IMR-90 (cell line): ENCODE measurements around the gene CD34. TPM values are rescaled to one million over a fixed set of nuclear protein-coding genes. Genes with fewer than 3 reads are reported as not detected.

Experiments
- ATAC-seq: fragments of 200-7000 bp; cut with Tn5 transposase; 2 replicates; pipeline ENCODE4 v1.9.1; 2020; ENCODE audit warnings: low read depth, mild to moderate bottlenecking, moderate library complexity
- BruUV-seq: library from RNA; stranded (reverse); fragments of 400-500 nt; replicated peaks from 2 replicates; lab custom pipeline; 2021; lab: Mats Ljungman, UMichigan
- CTCF ChIA-PET: fragments of 300-600 bp; formaldehyde crosslinking; extraction: SDS; loops from one replicate; lab custom pipeline; 2021; ENCODE audit warnings: antibody characterized with exemption; lab: Yijun Ruan, JAX
- POLR2A ChIA-PET: fragments of 300-600 bp; sonication (Branson Sonifier 250); formaldehyde crosslinking; loops from one replicate; lab custom pipeline; 2022; ENCODE audit warnings: antibody characterized with exemption; ENCODE audit not compliant: unreplicated experiment; lab: Charles Lee
- DNase-seq: peaks from one replicate; pipeline ENCODE4 v3.0.0; 2013
- H2AFZ ChIP-seq: replicated peaks from 2 replicates; pipeline ENCODE3; 2013; ENCODE audit warnings: low read length, mild to moderate bottlenecking; ENCODE audit not compliant: poor library complexity
- H2AK5ac ChIP-seq: 2 replicates; pipeline ENCODE4 v1.6.1; 2013; ENCODE audit warnings: low read depth, low read length, inconsistent platforms
- H2AK9ac ChIP-seq: replicated peaks from 2 replicates; pipeline ENCODE3; 2013; ENCODE audit warnings: mild to moderate bottlenecking, low read depth, low read length, moderate library complexity; ENCODE audit not compliant: poor library complexity
- H2BK120ac ChIP-seq: 2 replicates; pipeline ENCODE4 v1.6.1; 2013; ENCODE audit warnings: low read depth, low read length, inconsistent platforms
- H2BK15ac ChIP-seq: 3 replicates; pipeline ENCODE4 v1.6.1; 2013; ENCODE audit warnings: low read depth, low read length, inconsistent platforms
- H2BK20ac ChIP-seq: 2 replicates; pipeline ENCODE4 v1.6.1; 2013; ENCODE audit warnings: low read depth, mild to moderate bottlenecking, inconsistent platforms, low read length, moderate library complexity
- H2BK5ac ChIP-seq: 2 replicates; pipeline ENCODE4 v1.6.1; 2013; ENCODE audit warnings: mild to moderate bottlenecking, low read depth, low read length, inconsistent platforms; ENCODE audit not compliant: poor library complexity, severe bottlenecking
- H3K14ac ChIP-seq: replicated peaks from 2 replicates; pipeline ENCODE4 v1.6.1; 2013; ENCODE audit warnings: low read depth, low read length, inconsistent platforms
- H3K18ac ChIP-seq: 2 replicates; pipeline ENCODE4 v1.6.1; 2013; ENCODE audit warnings: low read depth, low read length, control low read depth
- H3K23ac ChIP-seq: 2 replicates; pipeline ENCODE4 v1.6.1; 2013; ENCODE audit warnings: low read depth, low read length, inconsistent platforms
- H3K27ac ChIP-seq: 2 replicates; pipeline ENCODE4 v1.5.1; 2013; ENCODE audit warnings: mild to moderate bottlenecking, control low read depth, low read length; ENCODE audit not compliant: insufficient read depth
- H3K27me3 ChIP-seq: 2 replicates; pipeline ENCODE4 v1.6.1; 2013; ENCODE audit warnings: low read length; ENCODE audit not compliant: control insufficient read depth, insufficient read depth
- H3K36me3 ChIP-seq: 2 replicates; pipeline ENCODE4 v1.6.1; 2013; ENCODE audit warnings: low read length, mixed read lengths; ENCODE audit not compliant: control insufficient read depth, insufficient read depth
- H3K4ac ChIP-seq: 2 replicates; pipeline ENCODE4 v1.6.1; 2013; ENCODE audit warnings: low read depth, low read length, inconsistent platforms
- H3K4me1 ChIP-seq: 2 replicates; pipeline ENCODE4 v1.6.1; 2013; ENCODE audit warnings: low read length, mixed read lengths; ENCODE audit not compliant: control insufficient read depth, insufficient read depth
- H3K4me2 ChIP-seq: 2 replicates; pipeline ENCODE4 v1.6.1; 2013; ENCODE audit warnings: low read depth, mild to moderate bottlenecking, control low read depth, low read length, moderate library complexity
- H3K4me3 ChIP-seq: 2 replicates; pipeline ENCODE4 v1.5.1; 2013; ENCODE audit warnings: low read depth, mild to moderate bottlenecking, control low read depth, low read length, moderate library complexity; ENCODE audit not compliant: insufficient read depth
- H3K56ac ChIP-seq: 2 replicates; pipeline ENCODE4 v1.6.1; 2013; ENCODE audit warnings: low read length, inconsistent platforms; ENCODE audit not compliant: insufficient read depth; ENCODE audit errors: extremely low read depth
- H3K79me1 ChIP-seq, 2 experiments: 2 replicates each; pipeline ENCODE4 v1.6.1; 2013; ENCODE audit warnings: low read length in 2 of 2, inconsistent platforms in 1 of 2, low read depth in 1 of 2
- H3K9ac ChIP-seq: 2 replicates; pipeline ENCODE4 v1.6.1; 2013; ENCODE audit warnings: low read depth, low read length, control low read depth
- H3K9me1 ChIP-seq: 2 replicates; pipeline ENCODE4 v1.6.1; 2013; ENCODE audit warnings: low read length, inconsistent platforms; ENCODE audit not compliant: insufficient read depth
- H3K9me3 ChIP-seq: 2 replicates; pipeline ENCODE4 v1.6.1; 2013; ENCODE audit warnings: low read length; ENCODE audit not compliant: control insufficient read depth, insufficient read depth
- H4K20me1 ChIP-seq: 2 replicates; pipeline ENCODE4 v1.6.1; 2013; ENCODE audit warnings: low read length, inconsistent platforms; ENCODE audit not compliant: insufficient read depth
- H4K5ac ChIP-seq: 2 replicates; pipeline ENCODE4 v1.6.1; 2013; ENCODE audit warnings: mild to moderate bottlenecking, low read depth, low read length, control low read depth
- H4K8ac ChIP-seq, 2 experiments: 2 replicates each; pipeline ENCODE4 v1.6.1; 2013; ENCODE audit warnings: low read depth in 2 of 2, low read length in 2 of 2, control low read depth in 1 of 2, inconsistent platforms in 1 of 2
- H4K91ac ChIP-seq: 2 replicates; pipeline ENCODE4 v1.6.1; 2013; ENCODE audit warnings: low read depth, low read length, inconsistent platforms; ENCODE audit not compliant: insufficient read depth
- BHLHE40 ChIP-seq: fragments of 150-350 bp; IDR thresholded peaks from 2 replicates; pipeline ENCODE4 v1.6.1; 2016; ENCODE audit warnings: mild to moderate bottlenecking, low read depth, low read length
- CEBPB ChIP-seq: IDR thresholded peaks from 2 replicates; pipeline ENCODE4 v1.6.1; 2012; ENCODE audit warnings: low read depth, low read length, improper control_type of control experiment
- CHD1 ChIP-seq: IDR thresholded peaks from 2 replicates; pipeline ENCODE4 v1.6.1; 2012; ENCODE audit warnings: low read depth, low read length, improper control_type of control experiment
- FOS ChIP-seq: fragments of 150-350 bp; IDR thresholded peaks from 2 replicates; pipeline ENCODE4 v1.6.1; 2016; ENCODE audit warnings: low read depth, low read length
- MAFK ChIP-seq: IDR thresholded peaks from 2 replicates; pipeline ENCODE4 v1.6.1; 2012; ENCODE audit warnings: low read depth, low read length, improper control_type of control experiment
- MAZ ChIP-seq: IDR thresholded peaks from 2 replicates; pipeline ENCODE4 v1.6.1; 2012; ENCODE audit warnings: low read depth, mild to moderate bottlenecking, low read length, improper control_type of control experiment, moderate library complexity, borderline replicate concordance
- MXI1 ChIP-seq: IDR thresholded peaks from 2 replicates; pipeline ENCODE4 v1.6.1; 2012; ENCODE audit warnings: low read depth, mild to moderate bottlenecking, low read length, moderate library complexity, borderline replicate concordance
- NFE2L2 ChIP-seq: fragments of 150-350 bp; IDR thresholded peaks from 2 replicates; pipeline ENCODE4 v1.6.1; 2016; ENCODE audit warnings: low read depth, mild to moderate bottlenecking, low read length
- POLR2A ChIP-seq: IDR thresholded peaks from 2 replicates; pipeline ENCODE4 v1.6.1; 2012; ENCODE audit warnings: mild to moderate bottlenecking, low read depth, low read length
- RCOR1 ChIP-seq: IDR thresholded peaks from 2 replicates; pipeline ENCODE4 v1.6.1; 2012; ENCODE audit warnings: mild to moderate bottlenecking, low read length, improper control_type of control experiment; ENCODE audit not compliant: insufficient replicate concordance
- RFX5 ChIP-seq: IDR thresholded peaks from 2 replicates; pipeline ENCODE4 v1.8.0; 2012; ENCODE audit warnings: low read depth, mild to moderate bottlenecking, low read length, moderate library complexity
- SMC3 ChIP-seq: fragments of 150-350 bp; IDR thresholded peaks from 2 replicates; pipeline ENCODE4 v1.6.1; 2016; ENCODE audit warnings: low read depth, mild to moderate bottlenecking, antibody characterized with exemption, low read length, moderate library complexity
- WGBS, 2 experiments: methylation state at CpG; one replicate each; pipeline versions ENCODE4 v1.1.5 to v1.1.7; 2013; ENCODE audit warnings: missing lambda C conversion rate in 2 of 2; ENCODE audit not compliant: insufficient read length in 1 of 2; ENCODE audit errors: extremely low coverage in 2 of 2; 5-methylcytosine and 5-hydroxymethylcytosine counted together
- dilution Hi-C: fragments of 300-500 bp; cut with HindIII; formaldehyde crosslinking; loops from one replicate; pipeline ENCODE4 v1.14.3; 2018; ENCODE audit warnings: low sequenced_read_pairs; ENCODE audit not compliant: unreplicated experiment
- in situ Hi-C: fragments of 300-500 bp; cut with MboI; formaldehyde crosslinking; loops from 3 replicates; pipeline ENCODE4 v1.14.3; 2019; ENCODE audit warnings: low sequenced_read_pairs, inconsistent platforms, mixed read lengths
- intact Hi-C: fragments of 100-400 bp; cut with micrococcal nuclease; formaldehyde crosslinking; loops from 2 replicates; pipeline ENCODE4 v1.10.0; 2022
- polyA plus RNA-seq, 3 experiments: library from polyadenylated mRNA; depleted of rRNA; stranded (reverse); fragments of >200 nt; gene quantifications; 2 replicates each; pipeline ENCODE4 v1.2.3, GENCODE V29; 2012; ENCODE audit warnings: low replicate concordance in 1 of 3
- total RNA-seq: library from RNA; depleted of rRNA; stranded (reverse); fragments of >200 nt; gene quantifications from 2 replicates; pipeline ENCODE4 v1.2.3, GENCODE V29; 2012
- TF ChIP-seq, protein P1 (sequence below): conservative IDR thresholded peaks from 2 replicates; pipeline ENCODE4 v1.5.1; 2012; ENCODE audit warnings: mild to moderate bottlenecking, low read depth, low read length, improper control_type of control experiment
- TF ChIP-seq, protein P2 (sequence below): fragments of 150-350 bp; IDR thresholded peaks from 2 replicates; pipeline ENCODE4 v1.6.1; 2017; ENCODE audit warnings: mild to moderate bottlenecking, antibody characterized with exemption, low read length, low read depth
- TF ChIP-seq, protein P3 (sequence below): fragments of 150-350 bp; IDR thresholded peaks from 2 replicates; pipeline ENCODE4 v1.6.1; 2016; ENCODE audit warnings: low read depth, mild to moderate bottlenecking, low read length, moderate library complexity, borderline replicate concordance

Gene CD34
- total and polyA plus RNA-seq, 2 of the 4 experiments (the other 2 are of a cell fraction), result 0.14 TPM; not detected in 1

DNA sequence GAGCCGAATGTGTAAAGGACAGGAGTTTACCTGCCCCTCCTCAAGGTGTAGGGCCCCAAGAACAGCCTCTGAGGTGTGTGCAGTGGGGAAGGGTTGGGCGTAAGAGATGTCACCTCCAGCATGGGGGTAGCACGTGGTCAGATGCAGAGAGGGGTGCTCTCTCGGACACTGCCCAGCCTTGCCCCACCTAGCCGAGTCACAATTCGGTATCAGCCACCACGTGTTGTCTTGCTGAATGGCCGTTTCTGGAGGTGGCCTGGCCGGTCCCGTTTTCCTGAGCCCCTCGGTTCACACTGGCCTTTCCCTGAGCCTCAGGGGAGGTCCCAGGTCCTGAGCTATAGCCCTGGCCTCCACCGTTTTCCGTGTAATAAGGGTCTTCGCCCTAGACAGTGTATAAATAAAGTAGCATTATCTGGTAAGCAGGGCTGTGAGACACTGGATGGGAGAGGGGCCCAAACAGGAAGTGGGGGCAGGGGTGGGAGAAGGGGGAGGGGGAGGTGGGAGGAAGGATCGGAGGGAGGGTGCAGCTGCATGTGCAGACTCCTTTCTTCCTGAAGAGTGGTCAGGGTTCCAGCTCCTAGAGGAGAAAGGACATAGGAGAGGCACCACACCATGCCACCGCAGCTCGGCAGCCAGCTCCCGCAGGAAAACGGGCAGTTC is 23.3 kb downstream of the CD34 start:
- H3K9me3 ChIP-seq, result no peaks in the 10 kb centered on the region
- no peak overlapping the region for H2BK20ac ChIP-seq
- no peak overlapping the region for H4K91ac ChIP-seq
- H2BK5ac ChIP-seq, result no peak overlapping the region
- ATAC-seq (no peak), DNase-seq (no peak)
- no peak overlapping the region for H2AK9ac ChIP-seq
- in situ Hi-C loops, result no loop called here
- H3K14ac ChIP-seq, result no peak overlapping the region
- peaks cover 12% of the 10 kb centered on the region for H3K4me1 ChIP-seq
- no peak overlapping the region for H3K4me3 ChIP-seq
- no peak overlapping the region for H4K8ac ChIP-seq
- no peak overlapping the region for H3K18ac ChIP-seq
- ChIA-PET CTCF (interaction anchor here (5.3 kb wide), 1 partner anchor 75 kb away, joined by 69 read pairs; no protein-coding TSS in a partner anchor), POLR2A (no interaction called here)
- no peak overlapping the region for H3K4me2 ChIP-seq
- no peak overlapping the region; the same call in 1 of the 2 replicates for H3K4ac ChIP-seq
- no peaks in the 10 kb centered on the region for H4K20me1 ChIP-seq
- no peak overlapping the region for H2BK15ac ChIP-seq
- no peak overlapping the region for H3K56ac ChIP-seq
- H3K79me1 ChIP-seq, result no peaks in the 10 kb centered on the region
- no peak overlapping the region for H2BK120ac ChIP-seq
- no peaks in the 10 kb centered on the region for H3K36me3 ChIP-seq
- H2AK5ac ChIP-seq, result 0 out of 2 replicates have a peak overlapping the region, but pooled peaks have one; percentile 7
- no peak overlapping the region for H3K27ac ChIP-seq
- WGBS, 2 experiments, result 79% methylated on average over 12 of the region's 19 CpGs; no CpG with 5 or more reads in 1 of the 2 experiments
- peaks cover 9% of the 10 kb centered on the region for H3K9me1 ChIP-seq
- dilution Hi-C loops, result no loop called here
- no peak overlapping the region for H3K9ac ChIP-seq
- H2AFZ ChIP-seq, result peak overlapping the region; percentile 5
- no peak overlapping the region for H3K23ac ChIP-seq
- no peak overlapping the region for H4K5ac ChIP-seq
- H3K27me3 ChIP-seq, result 0 out of 2 replicates have a peak, but pooled peaks cover under 1% of the 10 kb centered on the region
- intact Hi-C loops, result loop anchor here (5.0 to 10.0 kb wide), 2 partner anchors 207 to 360 kb away; no protein-coding TSS in a partner anchor
- BruUV-seq, result no TSS peak
- no peak for TF ChIP-seq NFE2L2
- TF ChIP-seq MAZ, result no peak
- TF ChIP-seq, protein P1, sequence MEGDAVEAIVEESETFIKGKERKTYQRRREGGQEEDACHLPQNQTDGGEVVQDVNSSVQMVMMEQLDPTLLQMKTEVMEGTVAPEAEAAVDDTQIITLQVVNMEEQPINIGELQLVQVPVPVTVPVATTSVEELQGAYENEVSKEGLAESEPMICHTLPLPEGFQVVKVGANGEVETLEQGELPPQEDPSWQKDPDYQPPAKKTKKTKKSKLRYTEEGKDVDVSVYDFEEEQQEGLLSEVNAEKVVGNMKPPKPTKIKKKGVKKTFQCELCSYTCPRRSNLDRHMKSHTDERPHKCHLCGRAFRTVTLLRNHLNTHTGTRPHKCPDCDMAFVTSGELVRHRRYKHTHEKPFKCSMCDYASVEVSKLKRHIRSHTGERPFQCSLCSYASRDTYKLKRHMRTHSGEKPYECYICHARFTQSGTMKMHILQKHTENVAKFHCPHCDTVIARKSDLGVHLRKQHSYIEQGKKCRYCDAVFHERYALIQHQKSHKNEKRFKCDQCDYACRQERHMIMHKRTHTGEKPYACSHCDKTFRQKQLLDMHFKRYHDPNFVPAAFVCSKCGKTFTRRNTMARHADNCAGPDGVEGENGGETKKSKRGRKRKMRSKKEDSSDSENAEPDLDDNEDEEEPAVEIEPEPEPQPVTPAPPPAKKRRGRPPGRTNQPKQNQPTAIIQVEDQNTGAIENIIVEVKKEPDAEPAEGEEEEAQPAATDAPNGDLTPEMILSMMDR, result no peak
- no peak for TF ChIP-seq BHLHE40
- no peak for TF ChIP-seq RFX5
- TF ChIP-seq RCOR1, result no peak
- TF ChIP-seq FOS, result no peak
- no peak for TF ChIP-seq SMC3
- TF ChIP-seq CEBPB, result no peak
- TF ChIP-seq, protein P2, sequence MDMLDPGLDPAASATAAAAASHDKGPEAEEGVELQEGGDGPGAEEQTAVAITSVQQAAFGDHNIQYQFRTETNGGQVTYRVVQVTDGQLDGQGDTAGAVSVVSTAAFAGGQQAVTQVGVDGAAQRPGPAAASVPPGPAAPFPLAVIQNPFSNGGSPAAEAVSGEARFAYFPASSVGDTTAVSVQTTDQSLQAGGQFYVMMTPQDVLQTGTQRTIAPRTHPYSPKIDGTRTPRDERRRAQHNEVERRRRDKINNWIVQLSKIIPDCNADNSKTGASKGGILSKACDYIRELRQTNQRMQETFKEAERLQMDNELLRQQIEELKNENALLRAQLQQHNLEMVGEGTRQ, result no peak
- TF ChIP-seq MAFK, result no peak
- no peak for TF ChIP-seq MXI1
- TF ChIP-seq, protein P3, sequence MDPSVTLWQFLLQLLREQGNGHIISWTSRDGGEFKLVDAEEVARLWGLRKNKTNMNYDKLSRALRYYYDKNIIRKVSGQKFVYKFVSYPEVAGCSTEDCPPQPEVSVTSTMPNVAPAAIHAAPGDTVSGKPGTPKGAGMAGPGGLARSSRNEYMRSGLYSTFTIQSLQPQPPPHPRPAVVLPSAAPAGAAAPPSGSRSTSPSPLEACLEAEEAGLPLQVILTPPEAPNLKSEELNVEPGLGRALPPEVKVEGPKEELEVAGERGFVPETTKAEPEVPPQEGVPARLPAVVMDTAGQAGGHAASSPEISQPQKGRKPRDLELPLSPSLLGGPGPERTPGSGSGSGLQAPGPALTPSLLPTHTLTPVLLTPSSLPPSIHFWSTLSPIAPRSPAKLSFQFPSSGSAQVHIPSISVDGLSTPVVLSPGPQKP, result no peak
- no peak for TF ChIP-seq CHD1
- TF ChIP-seq POLR2A, result no peak
